ENCODE results near the gene WDR41.

The WDR41 gene

DNA sequence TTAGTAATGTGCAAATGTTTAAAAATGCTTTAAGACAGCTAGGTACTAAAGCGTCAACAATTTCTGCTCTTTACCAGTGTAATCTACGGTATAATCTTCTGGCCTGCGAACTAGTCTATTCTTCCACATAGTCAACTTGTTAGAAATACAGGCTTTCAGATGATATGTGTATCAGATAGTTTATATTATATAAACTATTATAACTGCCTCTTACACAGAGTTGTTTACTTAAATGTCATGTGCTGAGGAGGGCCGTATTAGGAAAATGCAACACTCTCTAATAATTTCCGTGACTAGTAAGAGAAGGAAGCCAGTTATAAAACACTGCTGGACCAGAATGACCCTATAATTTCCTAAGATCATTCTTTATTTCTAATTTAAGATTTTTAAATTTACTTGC is 63.6 kb downstream of the WDR41 start:
- no peaks in the 10 kb centered on the region for H3K27me3 Mint-ChIP-seq
- no peak overlapping the region for H3K27ac Mint-ChIP-seq
- H3K4me3 Mint-ChIP-seq: no peak overlapping the region
- ATAC-seq: no peak
- H3K9me3 Mint-ChIP-seq: no peaks in the 10 kb centered on the region
- H3K4me1 Mint-ChIP-seq: peaks cover 3% of the 10 kb centered on the region
- no peak for DNase-seq
- peaks cover 15% of the 10 kb centered on the region for H3K36me3 Mint-ChIP-seq (ENCODE audit: low read depth)

DNA sequence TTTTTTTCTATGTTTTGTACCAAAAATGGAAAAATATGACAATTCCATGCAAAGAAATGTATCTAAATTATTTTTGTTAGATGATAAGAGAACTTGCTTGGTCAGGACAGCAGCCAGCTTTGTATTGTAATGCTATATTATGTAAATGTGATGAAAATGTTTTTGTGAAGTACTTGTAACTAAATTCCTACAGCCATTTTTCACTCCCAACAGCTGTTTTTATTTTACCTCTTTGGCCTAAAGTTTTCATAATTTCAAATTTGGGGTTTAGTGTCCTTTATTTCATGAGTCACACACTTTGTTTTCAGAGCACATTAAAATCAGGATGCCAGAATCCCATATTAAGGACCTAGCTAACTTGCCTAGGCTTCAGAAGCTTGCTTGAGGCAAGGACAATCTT is 64.1 kb downstream of the WDR41 start:
- ATAC-seq (no peak), DNase-seq (no peak)
- H3K4me3 Mint-ChIP-seq: no peak overlapping the region
- peaks cover 13% of the 10 kb centered on the region for H3K36me3 Mint-ChIP-seq (ENCODE audit: low read depth)
- no peaks in the 10 kb centered on the region for H3K27me3 Mint-ChIP-seq
- H3K27ac Mint-ChIP-seq: no peak overlapping the region
- no peaks in the 10 kb centered on the region for H3K9me3 Mint-ChIP-seq
- peaks cover 3% of the 10 kb centered on the region for H3K4me1 Mint-ChIP-seq

DNA sequence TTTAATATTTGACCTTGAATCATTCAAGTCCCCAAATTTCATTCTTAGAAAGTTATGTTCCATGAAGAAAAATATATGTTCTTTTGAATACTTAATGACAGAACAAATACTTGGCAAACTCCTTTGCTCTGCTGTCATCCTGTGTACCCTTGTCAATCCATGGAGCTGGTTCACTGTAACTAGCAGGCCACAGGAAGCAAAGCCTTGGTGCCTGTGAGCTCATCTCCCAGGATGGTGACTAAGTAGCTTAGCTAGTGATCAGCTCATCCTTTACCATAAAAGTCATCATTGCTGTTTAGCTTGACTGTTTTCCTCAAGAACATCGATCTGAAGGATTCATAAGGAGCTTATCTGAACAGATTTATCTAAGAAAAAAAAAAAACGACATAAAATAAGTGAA is 65.4 kb downstream of the WDR41 start:
- H3K36me3 Mint-ChIP-seq (ENCODE audit: low read depth): peaks cover 5% of the 10 kb centered on the region

DNA sequence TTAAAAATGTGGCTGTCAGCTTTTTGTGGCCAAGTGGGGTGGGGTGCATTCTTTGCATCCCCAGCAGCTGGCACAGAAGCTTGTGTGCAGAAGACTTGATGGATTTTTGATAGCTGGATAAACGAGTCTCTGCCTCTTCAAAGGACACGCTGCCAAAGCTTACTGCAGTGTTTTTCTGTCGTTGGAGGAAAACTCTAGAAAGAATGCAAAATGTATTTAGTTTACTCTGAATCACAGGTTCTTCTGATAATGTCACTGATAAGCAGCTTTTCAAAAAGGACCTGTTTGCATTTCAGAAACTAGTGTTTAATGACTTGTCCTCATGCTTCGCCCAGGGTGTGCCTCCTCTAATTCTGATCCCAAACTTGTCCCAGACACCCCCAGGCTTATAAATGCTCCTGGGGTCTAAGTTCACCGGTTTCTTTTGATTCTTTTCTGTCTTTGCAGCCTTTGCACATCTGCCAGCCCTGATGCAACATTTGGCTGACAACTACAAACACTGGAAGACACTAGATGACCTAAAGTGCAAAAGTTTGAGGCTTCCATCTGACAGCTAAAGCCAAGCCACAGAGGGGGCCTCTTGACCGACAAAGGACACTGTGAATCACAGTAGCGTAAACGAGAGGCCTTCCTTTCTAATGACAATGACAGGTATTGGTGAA is 66.0 kb downstream of the WDR41 start:
- Mint-ChIP-seq H3K4me3 (no peak overlapping the region), H3K4me1 (no peaks in the 10 kb centered on the region), H3K27me3 (no peaks in the 10 kb centered on the region), H3K36me3 (ENCODE audit: low read depth) (peaks cover 2% of the 10 kb centered on the region), H3K27ac (no peak overlapping the region), H3K9me3 (no peaks in the 10 kb centered on the region)
- DNase-seq (no peak), ATAC-seq (no peak)

More for the DNA sequence above, 65.4 kb downstream of the WDR41 start:
- DNase-seq (no peak), ATAC-seq (no peak)
- Mint-ChIP-seq H3K27ac (no peak overlapping the region), H3K27me3 (no peaks in the 10 kb centered on the region), H3K4me1 (peaks cover 3% of the 10 kb centered on the region), H3K4me3 (no peak overlapping the region), H3K9me3 (no peaks in the 10 kb centered on the region)

DNA sequence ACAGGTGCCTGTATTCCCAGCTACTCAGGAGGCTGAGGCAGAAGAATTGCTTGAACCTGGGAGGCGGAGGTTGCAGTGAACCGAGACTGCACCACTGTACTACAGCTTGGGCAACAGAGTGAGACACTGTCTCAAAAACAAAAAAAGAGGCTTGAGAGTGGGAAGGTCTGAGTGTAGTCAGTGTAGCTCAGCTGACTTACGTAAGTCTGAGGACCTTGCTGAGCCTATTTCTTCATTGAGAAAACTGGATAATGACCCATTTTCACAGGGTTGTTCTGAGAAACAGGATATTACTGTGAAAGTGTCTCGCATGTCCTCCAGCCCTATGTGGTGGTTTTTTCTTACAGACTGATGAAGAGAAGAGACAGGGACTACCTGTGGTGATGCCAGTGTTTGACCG is 66.7 kb downstream of the WDR41 start:
- Mint-ChIP-seq H3K4me1 (no peaks in the 10 kb centered on the region), H3K27ac (no peak overlapping the region), H3K4me3 (no peak overlapping the region), H3K36me3 (ENCODE audit: low read depth) (peaks cover 2% of the 10 kb centered on the region), H3K9me3 (no peaks in the 10 kb centered on the region), H3K27me3 (no peaks in the 10 kb centered on the region)
- DNase-seq: no peak
- no peak for ATAC-seq

DNA sequence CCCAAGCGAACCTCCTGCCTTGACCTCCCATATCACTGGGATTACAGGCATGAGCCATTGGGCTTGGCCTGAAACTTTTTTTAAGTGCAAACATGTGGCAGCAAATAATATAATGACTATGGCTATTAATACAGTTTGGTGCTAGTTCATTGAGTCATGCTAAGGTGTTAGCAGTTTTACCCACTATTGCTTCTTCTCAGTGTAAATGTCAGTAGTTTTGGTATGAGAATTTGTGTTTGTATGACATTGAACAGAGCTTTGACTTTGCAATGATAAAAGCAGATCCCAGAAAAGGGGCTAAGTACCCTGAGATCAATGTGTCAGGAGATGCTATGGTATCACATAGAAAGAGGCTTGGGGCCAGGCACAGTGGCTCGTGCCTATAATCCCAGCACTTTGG is 67.2 kb downstream of the WDR41 start:
- ATAC-seq (no peak), DNase-seq (no peak)
- H3K4me1 Mint-ChIP-seq: no peaks in the 10 kb centered on the region
- no peaks in the 10 kb centered on the region for H3K27me3 Mint-ChIP-seq
- no peak overlapping the region for H3K4me3 Mint-ChIP-seq
- no peaks in the 10 kb centered on the region for H3K9me3 Mint-ChIP-seq
- peaks cover 2% of the 10 kb centered on the region for H3K36me3 Mint-ChIP-seq (ENCODE audit: low read depth)
- no peak overlapping the region for H3K27ac Mint-ChIP-seq

DNA sequence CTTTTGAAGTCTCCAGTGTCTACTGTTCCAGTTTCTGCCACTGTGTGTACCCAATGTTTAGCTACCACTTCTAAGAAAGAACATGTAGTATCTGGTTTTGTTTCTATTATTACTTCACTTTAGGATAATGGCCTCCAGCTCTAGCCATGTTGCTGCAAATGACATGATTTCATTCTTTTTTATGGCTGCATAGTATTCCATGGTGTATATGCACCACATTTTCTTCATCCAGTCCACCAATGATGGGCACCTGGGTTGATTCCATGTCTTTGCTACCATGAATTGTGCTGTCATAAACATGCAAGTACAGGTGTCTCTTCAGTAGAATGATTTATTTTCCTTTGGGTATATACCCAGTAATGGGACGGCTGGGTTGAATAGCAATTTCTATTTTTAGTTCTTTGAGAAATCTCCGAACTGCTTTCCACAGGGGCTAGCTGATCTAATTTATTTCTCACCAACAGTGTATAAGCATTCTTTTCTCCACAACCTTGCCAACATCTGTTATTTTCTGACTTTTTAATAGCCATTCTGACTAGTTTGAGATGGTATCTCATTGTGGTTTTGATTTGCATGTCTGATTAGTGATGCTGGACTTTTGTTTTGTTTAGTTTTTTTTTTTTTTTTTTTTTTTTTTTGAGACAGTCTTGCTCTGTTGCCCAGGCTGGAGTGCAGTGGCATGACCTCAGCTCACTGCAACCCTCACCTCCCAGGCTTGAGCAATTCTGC is 68.9 kb downstream of the WDR41 start:
- ATAC-seq (no peak), DNase-seq (no peak)
- H3K9me3 Mint-ChIP-seq: no peaks in the 10 kb centered on the region

DNA sequence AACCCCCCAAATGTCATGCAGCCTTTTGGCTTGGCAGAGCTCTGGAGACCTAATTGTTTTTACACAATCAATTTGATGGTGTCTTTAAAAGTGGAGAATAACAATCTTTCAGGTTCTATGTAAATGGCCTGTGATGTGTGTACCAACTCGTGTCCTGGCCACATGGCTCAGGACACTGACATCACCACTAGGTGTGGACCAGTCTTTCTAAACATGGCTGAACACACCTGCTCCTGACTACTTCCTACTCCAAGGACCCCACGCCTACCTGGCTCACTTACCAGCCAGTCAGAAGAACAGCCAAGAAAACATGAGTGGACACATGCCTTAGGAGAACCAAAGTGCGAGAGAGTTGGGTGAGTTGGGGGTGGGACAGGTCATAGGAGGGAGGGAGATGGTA is 71.2 kb downstream of the WDR41 start:
- no peak overlapping the region for H3K27ac Mint-ChIP-seq
- no peaks in the 10 kb centered on the region for H3K9me3 Mint-ChIP-seq
- H3K36me3 Mint-ChIP-seq (ENCODE audit: low read depth): no peaks in the 10 kb centered on the region
- H3K4me3 Mint-ChIP-seq: no peak overlapping the region
- no peaks in the 10 kb centered on the region for H3K4me1 Mint-ChIP-seq
- no peak for DNase-seq
- ATAC-seq: no peak
- H3K27me3 Mint-ChIP-seq: peaks cover 2% of the 10 kb centered on the region

More for the DNA sequence above, 68.9 kb downstream of the WDR41 start:
- H3K4me1 Mint-ChIP-seq: no peaks in the 10 kb centered on the region
- H3K27ac Mint-ChIP-seq: no peak overlapping the region
- H3K36me3 Mint-ChIP-seq (ENCODE audit: low read depth): peaks cover 2% of the 10 kb centered on the region
- no peaks in the 10 kb centered on the region for H3K27me3 Mint-ChIP-seq
- H3K4me3 Mint-ChIP-seq: no peak overlapping the region

DNA sequence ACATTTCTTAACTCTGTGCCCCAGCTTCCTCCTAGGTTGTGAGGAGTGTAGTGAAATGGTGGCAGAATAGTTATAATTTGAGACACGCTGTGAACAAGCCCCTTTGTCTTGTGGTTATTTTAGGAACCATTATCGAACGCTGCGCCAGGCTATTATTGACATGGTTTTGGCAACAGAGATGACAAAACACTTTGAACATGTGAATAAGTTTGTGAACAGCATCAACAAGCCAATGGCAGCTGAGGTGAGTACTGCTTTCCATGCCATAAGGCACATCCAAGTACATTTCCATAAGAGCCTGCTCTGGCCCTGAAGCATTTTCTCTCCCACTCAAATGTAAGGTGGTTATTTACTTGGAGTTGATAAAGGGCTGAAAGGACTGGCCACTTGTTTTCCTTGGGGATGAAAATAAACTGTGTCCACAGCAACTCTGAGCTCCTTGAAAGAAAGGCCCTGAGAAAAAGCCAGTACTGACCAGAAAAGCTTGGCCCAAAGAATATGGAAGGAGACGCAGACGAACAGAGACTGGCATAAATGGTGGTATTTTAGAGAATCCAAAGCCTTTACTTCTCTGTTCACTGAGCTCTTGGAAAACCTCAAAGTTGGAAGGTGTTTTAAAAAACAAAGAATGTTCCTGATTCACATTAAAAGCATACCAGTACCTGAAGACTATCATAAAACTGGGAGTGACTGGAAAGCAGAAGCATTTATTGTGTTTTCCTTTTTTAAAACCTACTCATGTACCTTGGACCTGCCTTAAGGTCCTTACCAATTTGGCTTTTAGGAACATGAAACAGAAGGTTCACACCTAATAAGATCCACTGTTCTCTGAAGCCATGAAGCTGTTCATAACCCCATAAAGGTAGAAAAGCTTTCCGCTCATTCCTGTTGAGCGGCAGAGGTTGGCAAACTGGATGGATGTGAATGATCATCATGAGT is 72.2 kb downstream of the WDR41 start:
- ATAC-seq: no peak
- Mint-ChIP-seq H3K36me3 (ENCODE audit: low read depth) (no peaks in the 10 kb centered on the region), H3K4me3 (no peak overlapping the region), H3K27me3 (peaks cover 2% of the 10 kb centered on the region), H3K27ac (no peak overlapping the region), H3K9me3 (no peaks in the 10 kb centered on the region), H3K4me1 (no peaks in the 10 kb centered on the region)
- no peak for DNase-seq

DNA sequence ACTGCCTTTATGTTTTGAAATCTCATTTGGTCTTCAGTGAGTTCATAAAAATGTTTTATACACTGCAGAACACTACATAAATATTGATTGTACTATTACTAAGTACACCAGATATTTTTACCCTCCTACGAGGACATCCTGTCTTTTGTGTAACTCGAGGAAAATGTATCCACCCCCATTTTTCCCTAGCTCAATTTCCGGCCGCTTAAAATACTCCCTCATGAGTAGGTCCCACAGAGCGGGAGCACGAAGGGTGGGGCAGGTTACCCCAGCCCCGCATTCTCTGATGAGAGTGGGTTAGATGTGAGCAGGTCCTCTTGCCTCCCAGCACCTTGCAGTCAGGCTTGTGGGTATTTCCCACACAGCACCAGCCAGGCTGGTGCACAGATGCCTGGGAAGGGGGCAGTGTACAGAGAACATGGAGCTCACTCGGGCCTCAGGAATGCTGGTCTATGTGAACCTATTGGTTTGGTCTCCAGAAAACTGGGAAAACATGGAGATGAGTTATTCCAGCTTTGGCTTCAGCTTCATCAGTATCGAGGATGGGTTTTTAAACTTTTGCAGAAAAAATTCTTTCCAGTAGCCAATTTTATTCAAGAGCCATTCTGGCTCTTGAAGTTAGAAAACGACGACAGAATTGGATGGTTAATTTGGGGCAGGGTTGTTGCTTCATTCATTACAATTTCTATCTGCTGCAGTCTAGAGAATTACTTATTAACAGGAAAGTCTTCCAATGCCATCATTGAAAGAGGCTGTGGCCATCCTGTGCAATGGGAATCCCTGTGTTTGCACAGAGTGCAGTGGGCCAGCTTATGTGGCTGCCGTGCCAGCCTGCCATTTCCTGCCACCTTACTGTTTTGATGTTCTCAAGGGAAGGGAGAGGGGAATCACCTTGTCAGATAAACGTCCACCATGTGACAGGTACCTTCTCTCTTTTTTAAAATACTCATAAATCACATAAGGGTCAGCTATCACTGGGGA is 73.2 kb downstream of the WDR41 start:
- Mint-ChIP-seq H3K9me3 (no peaks in the 10 kb centered on the region), H3K36me3 (ENCODE audit: low read depth) (no peaks in the 10 kb centered on the region), H3K4me3 (no peak overlapping the region), H3K4me1 (no peaks in the 10 kb centered on the region), H3K27ac (no peak overlapping the region), H3K27me3 (peaks cover 5% of the 10 kb centered on the region)
- ATAC-seq: no peak
- no peak for DNase-seq

DNA sequence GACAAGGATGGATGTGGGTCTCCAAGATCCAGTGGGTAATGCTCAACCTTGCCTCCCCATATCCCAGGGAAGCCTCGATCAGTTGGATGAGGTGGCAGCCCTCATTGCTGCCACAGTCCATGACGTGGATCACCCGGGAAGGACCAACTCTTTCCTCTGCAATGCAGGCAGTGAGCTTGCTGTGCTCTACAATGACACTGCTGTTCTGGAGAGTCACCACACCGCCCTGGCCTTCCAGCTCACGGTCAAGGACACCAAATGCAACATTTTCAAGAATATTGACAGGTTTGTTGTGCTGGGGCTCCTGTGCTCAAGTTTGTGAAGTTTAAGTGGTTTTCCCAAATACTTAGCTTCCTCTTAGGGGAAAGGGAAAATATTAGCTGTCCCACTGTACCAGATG is 74.0 kb downstream of the WDR41 start:
- H3K27ac Mint-ChIP-seq: no peak overlapping the region
- ATAC-seq: no peak
- H3K9me3 Mint-ChIP-seq: no peaks in the 10 kb centered on the region
- peaks cover 5% of the 10 kb centered on the region for H3K27me3 Mint-ChIP-seq
- DNase-seq: no peak
- H3K36me3 Mint-ChIP-seq (ENCODE audit: low read depth): no peaks in the 10 kb centered on the region
- H3K4me3 Mint-ChIP-seq: no peak overlapping the region
- no peaks in the 10 kb centered on the region for H3K4me1 Mint-ChIP-seq

DNA sequence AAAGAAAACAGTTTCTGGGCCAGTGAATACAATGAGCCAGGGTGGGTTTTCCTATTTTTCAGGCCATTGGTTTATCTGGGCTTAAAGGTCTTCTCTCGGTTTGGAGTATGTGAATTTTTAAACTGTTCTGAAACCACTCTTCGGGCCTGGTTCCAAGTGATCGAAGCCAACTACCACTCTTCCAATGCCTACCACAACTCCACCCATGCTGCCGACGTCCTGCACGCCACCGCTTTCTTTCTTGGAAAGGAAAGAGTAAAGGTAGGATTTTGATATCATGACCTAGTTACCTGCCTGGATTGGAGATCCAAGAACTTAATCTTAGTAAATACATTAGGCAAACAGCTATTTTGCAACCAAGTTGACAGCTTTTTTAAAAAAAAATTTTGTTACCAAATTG is 79.1 kb downstream of the WDR41 start:
- H3K36me3 Mint-ChIP-seq (ENCODE audit: low read depth): no peaks in the 10 kb centered on the region
- no peaks in the 10 kb centered on the region for H3K4me1 Mint-ChIP-seq
- H3K27me3 Mint-ChIP-seq: peaks cover 5% of the 10 kb centered on the region
- H3K27ac Mint-ChIP-seq: no peak overlapping the region
- no peak overlapping the region for H3K4me3 Mint-ChIP-seq
- ATAC-seq (no peak), DNase-seq (no peak)
- no peaks in the 10 kb centered on the region for H3K9me3 Mint-ChIP-seq

DNA sequence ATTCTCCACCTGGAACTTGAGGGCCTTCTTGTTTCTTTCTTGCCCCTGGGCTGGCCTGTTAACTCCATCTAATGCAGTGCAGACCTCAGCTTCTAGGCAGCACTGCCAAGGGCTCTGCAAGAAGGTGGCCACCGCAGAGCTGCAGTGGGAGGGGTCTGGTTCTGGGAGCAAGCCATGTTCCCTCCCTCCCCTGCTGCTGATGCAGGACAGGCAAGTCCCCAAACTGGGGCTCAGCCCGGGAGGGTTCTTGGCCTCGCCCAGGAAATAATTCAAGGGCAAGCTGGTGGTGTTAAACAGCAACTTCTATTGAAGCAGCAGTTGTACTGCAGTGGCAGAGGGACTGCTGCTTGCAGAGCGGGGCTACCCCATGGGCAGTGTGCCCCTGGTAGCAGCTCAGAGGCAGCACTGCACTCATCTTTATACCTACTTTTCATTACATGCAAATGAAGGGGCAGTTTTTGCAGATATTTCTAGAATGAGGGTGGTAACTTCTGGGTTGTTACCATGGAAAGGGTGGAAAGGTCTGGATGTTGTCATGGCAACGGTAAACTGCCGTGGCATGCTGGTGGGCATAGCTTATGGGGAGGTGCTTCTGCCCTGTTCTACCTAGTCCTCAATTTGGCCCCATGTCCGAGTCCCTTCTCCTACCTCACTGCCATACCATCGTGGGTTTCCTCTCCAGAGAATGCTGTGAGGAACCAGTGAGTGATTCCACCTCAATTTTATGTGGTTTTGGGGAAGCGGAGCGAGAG is 82.1 kb downstream of the WDR41 start:
- ATAC-seq (no peak), DNase-seq (no peak)
- Mint-ChIP-seq H3K4me3 (no peak overlapping the region), H3K4me1 (no peaks in the 10 kb centered on the region), H3K27ac (no peak overlapping the region), H3K27me3 (peaks cover 12% of the 10 kb centered on the region), H3K9me3 (no peaks in the 10 kb centered on the region), H3K36me3 (ENCODE audit: low read depth) (no peaks in the 10 kb centered on the region)
